ENCODE data around the gene PTPN6. TPM values are rescaled to one million over a fixed set of nuclear protein-coding genes. Genes with fewer than 3 reads are reported as not detected.

Gene PTPN6
- total and polyA plus RNA-seq, 2 of the 4 experiments (the other 2 are of a cell fraction), result under 0.01 to 0.14 TPM

DNA sequence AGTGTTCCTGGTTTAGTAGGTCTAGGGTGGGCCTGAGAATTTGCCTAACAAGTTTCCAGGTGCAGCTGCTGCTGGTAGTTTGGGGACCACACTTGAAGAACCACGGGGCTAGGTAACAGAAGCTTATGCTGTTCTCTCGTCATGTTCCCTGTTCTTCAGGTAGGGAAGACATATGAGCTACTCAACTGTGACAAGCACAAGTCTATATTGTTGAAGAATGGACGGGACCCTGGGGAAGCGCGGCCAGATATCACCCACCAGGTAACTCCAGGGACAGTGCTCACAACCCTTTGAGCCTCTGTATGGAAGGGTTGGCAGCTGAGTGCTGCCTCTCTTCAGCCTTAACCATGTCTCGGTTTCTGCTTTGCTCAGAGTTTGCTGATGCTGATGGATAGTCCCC lies 23.0 kb downstream of the PTPN6 start:
- Histone ChIP-seq H3K4me1 (ENCODE audit: control insufficient read depth, insufficient read depth, low read length) (peaks cover 2% of the 10 kb centered on the region; the same call in 1 of the 2 replicates), H3K14ac (replicated peaks; ENCODE audit: low read depth, low read length) (no peak overlapping the region), H3K9me1 (ENCODE audit: insufficient read depth, low read length) (peaks cover 3% of the 10 kb centered on the region; the same call in 1 of the 2 replicates), H3K27ac (ENCODE audit: insufficient read depth, low read length) (no peak overlapping the region), H3K9me3 (ENCODE audit: control insufficient read depth, insufficient read depth, low read length) (no peaks in the 10 kb centered on the region), H4K91ac (ENCODE audit: insufficient read depth, low read depth, low read length) (no peak overlapping the region), H2BK120ac (ENCODE audit: low read depth, low read length) (no peak overlapping the region), H3K4me3 (ENCODE audit: insufficient read depth, low read depth, low read length) (no peak overlapping the region), H2BK20ac (ENCODE audit: low read depth, low read length) (no peak overlapping the region), H4K20me1 (ENCODE audit: insufficient read depth, low read length) (no peaks in the 10 kb centered on the region), H2BK15ac (ENCODE audit: low read depth, low read length) (no peak overlapping the region), H3K9ac (ENCODE audit: low read depth, low read length) (no peak overlapping the region), H3K27me3 (ENCODE audit: control insufficient read depth, insufficient read depth, low read length) (no peaks in the 10 kb centered on the region), H4K5ac (ENCODE audit: low read depth, low read length) (no peak overlapping the region), H2AK5ac (ENCODE audit: low read depth, low read length) (no peak overlapping the region), H2AK9ac (replicated peaks; ENCODE audit: low read depth, low read length, poor library complexity) (no peak overlapping the region), H3K23ac (ENCODE audit: low read depth, low read length) (no peak overlapping the region), H3K36me3 (ENCODE audit: control insufficient read depth, insufficient read depth, low read length) (peaks cover 42% of the 10 kb centered on the region), H3K4me2 (ENCODE audit: low read depth, low read length) (no peak overlapping the region), H3K18ac (ENCODE audit: low read depth, low read length) (no peak overlapping the region), H3K4ac (ENCODE audit: low read depth, low read length) (no peak overlapping the region), H3K56ac (ENCODE audit: extremely low read depth, insufficient read depth, low read length) (no peak overlapping the region), H4K8ac (ENCODE audit: low read depth in 2 of 2, low read length in 2 of 2) (no peak overlapping the region), H3K79me1 (ENCODE audit: low read depth in 1 of 2, low read length in 2 of 2) (peaks cover 20 to 46% of the 10 kb centered on the region in 2 experiments), H2AFZ (replicated peaks; ENCODE audit: low read length, poor library complexity) (no peak overlapping the region), H2BK5ac (ENCODE audit: low read depth, low read length, poor library complexity, severe bottlenecking) (no peak overlapping the region)
- ChIA-PET POLR2A (ENCODE audit: unreplicated experiment) (no interaction called here), CTCF (no interaction called here)
- no TSS peak for BruUV-seq (replicated peaks)
- in situ Hi-C loops (cut with MboI; ENCODE audit: low sequenced_read_pairs), result no loop called here
- TF ChIP-seq MAFK (IDR thresholded peaks at IDR 0.05; ENCODE audit: low read depth, low read length) (no peak), MXI1 (IDR thresholded peaks at IDR 0.05; ENCODE audit: borderline replicate concordance, low read depth, low read length) (no peak), BHLHE40 (IDR thresholded peaks at IDR 0.05; ENCODE audit: low read depth, low read length) (no peak), POLR2A (IDR thresholded peaks at IDR 0.05; ENCODE audit: low read depth, low read length) (no peak), NFE2L2 (IDR thresholded peaks at IDR 0.05; ENCODE audit: low read depth, low read length) (no peak), CEBPB (IDR thresholded peaks at IDR 0.05; ENCODE audit: low read depth, low read length) (no peak), RFX5 (IDR thresholded peaks at IDR 0.05; ENCODE audit: low read depth, low read length) (no peak), RAD21 (IDR thresholded peaks at IDR 0.05; ENCODE audit: low read length) (no peak), RCOR1 (IDR thresholded peaks at IDR 0.05; ENCODE audit: insufficient replicate concordance, low read length) (no peak), FOS (IDR thresholded peaks at IDR 0.05; ENCODE audit: low read depth, low read length) (no peak), CHD1 (IDR thresholded peaks at IDR 0.05; ENCODE audit: low read depth, low read length) (no peak), MAZ (IDR thresholded peaks at IDR 0.05; ENCODE audit: borderline replicate concordance, low read depth, low read length) (no peak)
- TF ChIP-seq, protein P1, sequence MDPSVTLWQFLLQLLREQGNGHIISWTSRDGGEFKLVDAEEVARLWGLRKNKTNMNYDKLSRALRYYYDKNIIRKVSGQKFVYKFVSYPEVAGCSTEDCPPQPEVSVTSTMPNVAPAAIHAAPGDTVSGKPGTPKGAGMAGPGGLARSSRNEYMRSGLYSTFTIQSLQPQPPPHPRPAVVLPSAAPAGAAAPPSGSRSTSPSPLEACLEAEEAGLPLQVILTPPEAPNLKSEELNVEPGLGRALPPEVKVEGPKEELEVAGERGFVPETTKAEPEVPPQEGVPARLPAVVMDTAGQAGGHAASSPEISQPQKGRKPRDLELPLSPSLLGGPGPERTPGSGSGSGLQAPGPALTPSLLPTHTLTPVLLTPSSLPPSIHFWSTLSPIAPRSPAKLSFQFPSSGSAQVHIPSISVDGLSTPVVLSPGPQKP (IDR thresholded peaks at IDR 0.05; ENCODE audit: borderline replicate concordance, low read depth, low read length), result no peak
- TF ChIP-seq, protein P2, sequence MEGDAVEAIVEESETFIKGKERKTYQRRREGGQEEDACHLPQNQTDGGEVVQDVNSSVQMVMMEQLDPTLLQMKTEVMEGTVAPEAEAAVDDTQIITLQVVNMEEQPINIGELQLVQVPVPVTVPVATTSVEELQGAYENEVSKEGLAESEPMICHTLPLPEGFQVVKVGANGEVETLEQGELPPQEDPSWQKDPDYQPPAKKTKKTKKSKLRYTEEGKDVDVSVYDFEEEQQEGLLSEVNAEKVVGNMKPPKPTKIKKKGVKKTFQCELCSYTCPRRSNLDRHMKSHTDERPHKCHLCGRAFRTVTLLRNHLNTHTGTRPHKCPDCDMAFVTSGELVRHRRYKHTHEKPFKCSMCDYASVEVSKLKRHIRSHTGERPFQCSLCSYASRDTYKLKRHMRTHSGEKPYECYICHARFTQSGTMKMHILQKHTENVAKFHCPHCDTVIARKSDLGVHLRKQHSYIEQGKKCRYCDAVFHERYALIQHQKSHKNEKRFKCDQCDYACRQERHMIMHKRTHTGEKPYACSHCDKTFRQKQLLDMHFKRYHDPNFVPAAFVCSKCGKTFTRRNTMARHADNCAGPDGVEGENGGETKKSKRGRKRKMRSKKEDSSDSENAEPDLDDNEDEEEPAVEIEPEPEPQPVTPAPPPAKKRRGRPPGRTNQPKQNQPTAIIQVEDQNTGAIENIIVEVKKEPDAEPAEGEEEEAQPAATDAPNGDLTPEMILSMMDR (conservative IDR thresholded peaks at IDR 0.05; ENCODE audit: low read depth, low read length), result no peak
- TF ChIP-seq, protein P3, sequence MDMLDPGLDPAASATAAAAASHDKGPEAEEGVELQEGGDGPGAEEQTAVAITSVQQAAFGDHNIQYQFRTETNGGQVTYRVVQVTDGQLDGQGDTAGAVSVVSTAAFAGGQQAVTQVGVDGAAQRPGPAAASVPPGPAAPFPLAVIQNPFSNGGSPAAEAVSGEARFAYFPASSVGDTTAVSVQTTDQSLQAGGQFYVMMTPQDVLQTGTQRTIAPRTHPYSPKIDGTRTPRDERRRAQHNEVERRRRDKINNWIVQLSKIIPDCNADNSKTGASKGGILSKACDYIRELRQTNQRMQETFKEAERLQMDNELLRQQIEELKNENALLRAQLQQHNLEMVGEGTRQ (IDR thresholded peaks at IDR 0.05; ENCODE audit: low read depth, low read length), result no peak
- 80% methylated on average over 2 of the region's 6 CpGs; no CpG with 5 or more reads in 1 of the 2 experiments for WGBS, 2 experiments (ENCODE audit: extremely low coverage in 2 of 2, insufficient read length in 1 of 2)
- no peak for ATAC-seq (ENCODE audit: low read depth)
- dilution Hi-C loops (cut with HindIII; ENCODE audit: low sequenced_read_pairs, unreplicated experiment), result no loop called here
- intact Hi-C loops (cut with micrococcal nuclease), result no loop called here
- no peak for DNase-seq
